Smooth muscle cell (in vitro differentiated cells): ENCODE measurements around the gene MRPL44. TPM values are rescaled to one million over a fixed set of nuclear protein-coding genes. Genes with fewer than 3 reads are reported as not detected.

ENCODE experiments used
- DNase-seq: peaks from one replicate; lab custom pipeline; 2025; ENCODE audit not compliant: unreplicated experiment; lab: John Stamatoyannopoulos, UW
- H2AFZ ChIP-seq: fragments of 200-600 bp; sonication (generic); 2 replicates; pipeline ENCODE4 v1.6.0; 2016; ENCODE audit warnings: antibody characterized with exemption, low read depth, mild to moderate bottlenecking
- H3F3A ChIP-seq: fragments of 200-600 bp; sonication (generic); 2 replicates; pipeline ENCODE4 v1.6.0; 2017; ENCODE audit warnings: antibody characterized with exemption, low read depth
- H3K27ac ChIP-seq: fragments of 200-600 bp; sonication (generic); 2 replicates; pipeline ENCODE4 v1.5.1; 2016; ENCODE audit warnings: low read depth, mild to moderate bottlenecking
- H3K27me3 ChIP-seq: fragments of 200-600 bp; sonication (generic); 2 replicates; pipeline ENCODE4 v1.6.1; 2016; ENCODE audit warnings: low read depth, mild to moderate bottlenecking
- H3K36me3 ChIP-seq: fragments of 200-600 bp; sonication (generic); 2 replicates; pipeline ENCODE4 v1.5.1; 2016; ENCODE audit warnings: low read depth
- H3K4me1 ChIP-seq: fragments of 200-600 bp; sonication (generic); 2 replicates; pipeline ENCODE4 v1.5.1; 2016; ENCODE audit warnings: low read depth
- H3K4me2 ChIP-seq: fragments of 200-600 bp; sonication (generic); 2 replicates; pipeline ENCODE4 v1.6.0; 2016; ENCODE audit warnings: mild to moderate bottlenecking
- H3K4me3 ChIP-seq: fragments of 200-600 bp; sonication (generic); 2 replicates; pipeline ENCODE4 v1.5.1; 2016; ENCODE audit warnings: mild to moderate bottlenecking
- H3K79me2 ChIP-seq: fragments of 200-600 bp; sonication (generic); 2 replicates; pipeline ENCODE4 v1.6.0; 2016; ENCODE audit warnings: low read depth, mild to moderate bottlenecking
- H3K9ac ChIP-seq: fragments of 200-600 bp; sonication (generic); 2 replicates; pipeline ENCODE4 v1.6.0; 2016; ENCODE audit warnings: low read depth
- H3K9me3 ChIP-seq: fragments of 200-600 bp; sonication (generic); replicated peaks from 2 replicates; pipeline ENCODE4 v1.5.1; 2016; ENCODE audit warnings: low read depth
- H4K20me1 ChIP-seq: fragments of 200-600 bp; sonication (generic); 2 replicates; pipeline ENCODE4 v1.6.0; 2016; ENCODE audit warnings: low read depth
- WGBS: methylation state at CpG from one replicate; pipeline ENCODE4 v1.1.7; 2016; ENCODE audit warnings: low lambda C conversion rate; 5-methylcytosine and 5-hydroxymethylcytosine counted together
- polyA plus RNA-seq: library from polyadenylated mRNA; unstranded; fragments of >200 nt; fragmentation: Nextera tagmentation; extraction: Ambion mirVana; gene quantifications from 2 replicates; pipeline ENCODE4 v1.2.1, GENCODE V29; 2016
- total RNA-seq: library from RNA; depleted of rRNA; stranded (reverse); fragments of >200 nt; gene quantifications from 2 replicates; pipeline ENCODE4 v1.2.3, GENCODE V29; 2014
- TF ChIP-seq, protein P1 (sequence below): fragments of 200-600 bp; sonication (generic); IDR thresholded peaks from 2 replicates; pipeline ENCODE4 v1.5.1; 2017; ENCODE audit warnings: borderline replicate concordance, mild to moderate bottlenecking, antibody characterized with exemption; ENCODE audit not compliant: insufficient read depth, poor library complexity, severe bottlenecking

Gene MRPL44
- total and polyA plus RNA-seq, 2 experiments from 2014 or later: 23.5 to 34.5 TPM

DNA sequence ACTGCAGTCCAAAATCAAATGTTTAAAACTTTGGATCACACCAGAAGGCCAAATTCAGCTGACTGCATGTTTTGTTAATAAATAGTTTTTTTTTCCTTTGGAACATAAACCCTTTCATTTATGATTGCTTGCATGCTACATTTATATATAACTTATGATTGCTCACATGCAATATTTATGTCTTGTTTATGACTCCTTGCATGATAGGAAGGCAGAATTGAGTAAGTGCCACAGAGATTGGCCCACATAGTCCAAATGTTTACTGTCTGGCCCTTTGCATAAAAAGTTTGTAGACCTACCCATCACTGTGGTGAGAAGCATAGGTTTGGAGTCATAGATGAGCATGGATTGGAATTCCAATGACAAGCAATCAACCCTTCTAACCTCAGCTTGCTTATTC, 42.9 kb upstream of the MRPL44 start:
- H3K4me2 ChIP-seq: no peak overlapping the region
- H3K4me3 ChIP-seq: no peak overlapping the region
- TF ChIP-seq, protein P1, sequence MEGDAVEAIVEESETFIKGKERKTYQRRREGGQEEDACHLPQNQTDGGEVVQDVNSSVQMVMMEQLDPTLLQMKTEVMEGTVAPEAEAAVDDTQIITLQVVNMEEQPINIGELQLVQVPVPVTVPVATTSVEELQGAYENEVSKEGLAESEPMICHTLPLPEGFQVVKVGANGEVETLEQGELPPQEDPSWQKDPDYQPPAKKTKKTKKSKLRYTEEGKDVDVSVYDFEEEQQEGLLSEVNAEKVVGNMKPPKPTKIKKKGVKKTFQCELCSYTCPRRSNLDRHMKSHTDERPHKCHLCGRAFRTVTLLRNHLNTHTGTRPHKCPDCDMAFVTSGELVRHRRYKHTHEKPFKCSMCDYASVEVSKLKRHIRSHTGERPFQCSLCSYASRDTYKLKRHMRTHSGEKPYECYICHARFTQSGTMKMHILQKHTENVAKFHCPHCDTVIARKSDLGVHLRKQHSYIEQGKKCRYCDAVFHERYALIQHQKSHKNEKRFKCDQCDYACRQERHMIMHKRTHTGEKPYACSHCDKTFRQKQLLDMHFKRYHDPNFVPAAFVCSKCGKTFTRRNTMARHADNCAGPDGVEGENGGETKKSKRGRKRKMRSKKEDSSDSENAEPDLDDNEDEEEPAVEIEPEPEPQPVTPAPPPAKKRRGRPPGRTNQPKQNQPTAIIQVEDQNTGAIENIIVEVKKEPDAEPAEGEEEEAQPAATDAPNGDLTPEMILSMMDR: no peak
- H3K4me1 ChIP-seq: no peaks in the 10 kb centered on the region
- peaks cover 34% of the 10 kb centered on the region for H3K79me2 ChIP-seq
- no peaks in the 10 kb centered on the region for H3K27me3 ChIP-seq
- H3K36me3 ChIP-seq: no peaks in the 10 kb centered on the region
- DNase-seq: no peak
- no peaks in the 10 kb centered on the region for H3K9me3 ChIP-seq
- peaks cover 62% of the 10 kb centered on the region for H4K20me1 ChIP-seq
- H3K27ac ChIP-seq: no peak overlapping the region
- no peak overlapping the region for H2AFZ ChIP-seq
- no peaks in the 10 kb centered on the region for H3F3A ChIP-seq
- H3K9ac ChIP-seq: no peak overlapping the region

DNA sequence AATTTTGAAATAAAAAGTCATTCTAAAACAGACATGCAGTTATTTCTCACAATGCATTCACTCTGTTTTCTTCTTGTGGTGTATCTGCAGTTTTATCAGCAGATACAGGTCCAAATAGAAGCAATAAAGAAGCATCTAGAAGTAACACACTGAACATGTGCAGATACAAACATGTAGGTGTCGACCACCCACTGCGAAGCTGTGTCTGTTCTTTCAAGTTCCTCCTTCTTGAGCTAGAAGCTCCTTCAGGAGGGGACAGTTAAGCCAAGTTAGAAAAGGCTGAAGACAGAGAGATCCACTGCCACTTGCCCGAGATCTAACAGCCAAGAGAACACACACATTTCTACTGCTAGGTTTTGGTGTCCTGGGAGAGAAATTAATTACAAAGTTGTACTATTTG, 42.2 kb upstream of the MRPL44 start:
- H3K9ac ChIP-seq: no peak overlapping the region
- no peaks in the 10 kb centered on the region for H3K36me3 ChIP-seq
- no peaks in the 10 kb centered on the region for H3K9me3 ChIP-seq
- no peaks in the 10 kb centered on the region for H3F3A ChIP-seq
- TF ChIP-seq, protein P1: no peak
- H3K4me1 ChIP-seq: no peaks in the 10 kb centered on the region
- peaks cover 42% of the 10 kb centered on the region for H3K79me2 ChIP-seq
- H3K27ac ChIP-seq: no peak overlapping the region
- H2AFZ ChIP-seq: no peak overlapping the region
- WGBS: 99% methylated on average over 3 of the region's 3 CpGs
- no peak for DNase-seq
- no peak overlapping the region for H3K4me2 ChIP-seq
- peaks cover 62% of the 10 kb centered on the region for H4K20me1 ChIP-seq
- no peaks in the 10 kb centered on the region for H3K27me3 ChIP-seq
- no peak overlapping the region for H3K4me3 ChIP-seq

DNA sequence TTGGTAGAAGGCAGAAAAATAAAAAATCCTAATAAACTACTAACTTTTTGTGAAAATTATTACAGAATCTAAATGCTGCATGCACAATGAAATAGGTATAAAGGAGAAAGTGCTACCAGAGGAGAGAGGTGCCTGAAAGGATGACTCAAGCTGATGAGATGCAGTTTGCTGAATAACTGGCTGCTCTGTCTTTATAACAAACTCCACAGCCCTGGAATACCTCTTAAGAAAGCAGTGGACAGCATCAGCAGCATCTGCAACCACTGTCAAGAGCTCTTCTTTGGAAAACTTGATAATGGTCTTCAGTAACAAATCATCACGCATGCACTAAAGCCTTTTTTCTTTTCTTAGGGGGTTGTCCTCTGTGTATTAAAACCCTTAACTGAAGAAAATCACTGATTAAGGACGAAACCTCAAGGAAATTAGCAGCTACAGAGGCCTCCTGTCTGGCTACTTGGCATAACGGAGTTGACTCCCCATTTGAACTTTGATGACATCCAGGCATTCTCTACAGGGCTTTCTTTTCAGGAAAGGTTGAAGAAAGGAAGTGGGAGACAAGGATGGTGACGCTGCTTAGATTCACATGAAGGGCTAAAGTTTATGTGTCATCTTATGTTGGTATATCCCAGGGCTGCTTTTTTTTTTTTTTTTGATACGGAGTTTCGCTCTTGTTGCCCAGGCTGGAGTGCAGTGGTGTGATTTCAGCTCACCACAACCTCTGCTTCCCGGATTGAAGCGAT, 40.9 kb upstream of the MRPL44 start:
- WGBS: 89% methylated on average over 8 of the region's 8 CpGs
- Histone ChIP-seq H3K27me3 (no peaks in the 10 kb centered on the region), H2AFZ (no peak overlapping the region), H3K4me3 (no peak overlapping the region), H3K9me3 (no peaks in the 10 kb centered on the region), H3K79me2 (peaks cover 43% of the 10 kb centered on the region), H3K36me3 (no peaks in the 10 kb centered on the region), H3F3A (no peaks in the 10 kb centered on the region), H3K4me1 (no peaks in the 10 kb centered on the region), H3K9ac (no peak overlapping the region), H4K20me1 (peaks cover 67% of the 10 kb centered on the region), H3K4me2 (no peak overlapping the region), H3K27ac (no peak overlapping the region)
- TF ChIP-seq, protein P1: no peak
- DNase-seq: no peak

DNA sequence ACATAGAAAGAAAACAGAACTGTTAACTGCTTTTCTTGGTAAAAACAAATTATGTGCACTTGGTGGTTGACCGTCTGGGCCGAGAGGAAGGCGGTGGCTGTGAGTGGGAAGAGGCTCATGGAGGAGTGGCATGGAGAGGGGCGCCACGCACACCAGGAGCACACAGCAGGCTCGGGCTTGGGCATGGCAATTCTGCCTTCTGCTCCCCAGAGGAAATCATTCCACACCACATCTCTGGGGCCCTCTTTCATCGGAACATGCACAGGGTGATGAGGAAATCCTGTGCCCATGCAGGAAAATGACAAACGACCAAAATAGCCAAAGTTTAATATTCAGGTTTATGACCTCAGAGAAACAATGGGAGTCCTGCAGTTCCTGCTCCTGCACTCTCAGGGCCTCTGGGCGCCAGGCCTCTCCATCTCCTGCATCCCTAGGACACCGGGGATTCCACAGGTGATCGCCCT, 38.6 kb upstream of the MRPL44 start:
- Histone ChIP-seq H3K27me3 (no peaks in the 10 kb centered on the region), H4K20me1 (peaks cover 69% of the 10 kb centered on the region), H3K9ac (no peak overlapping the region), H3K36me3 (no peaks in the 10 kb centered on the region), H3K4me1 (no peaks in the 10 kb centered on the region), H3K9me3 (no peaks in the 10 kb centered on the region), H3K79me2 (peaks cover 61% of the 10 kb centered on the region), H3K27ac (no peak overlapping the region), H3K4me2 (no peak overlapping the region), H2AFZ (no peak overlapping the region), H3F3A (no peaks in the 10 kb centered on the region), H3K4me3 (no peak overlapping the region)
- TF ChIP-seq, protein P1: no peak
- 81% methylated on average over 11 of the region's 11 CpGs for WGBS
- no peak for DNase-seq
